Measurements from ENCODE around the gene MAP7D2. TPM values are rescaled to one million over a fixed set of nuclear protein-coding genes. Genes with fewer than 3 reads are reported as not detected.

The MAP7D2 gene
- total and polyA plus RNA-seq, 9 of the 15 experiments (the other 6 are each of a cell fraction or from before 2014, with no cell fraction given): 0.01 to 0.04 (median 0.03) TPM; not detected in 4

DNA sequence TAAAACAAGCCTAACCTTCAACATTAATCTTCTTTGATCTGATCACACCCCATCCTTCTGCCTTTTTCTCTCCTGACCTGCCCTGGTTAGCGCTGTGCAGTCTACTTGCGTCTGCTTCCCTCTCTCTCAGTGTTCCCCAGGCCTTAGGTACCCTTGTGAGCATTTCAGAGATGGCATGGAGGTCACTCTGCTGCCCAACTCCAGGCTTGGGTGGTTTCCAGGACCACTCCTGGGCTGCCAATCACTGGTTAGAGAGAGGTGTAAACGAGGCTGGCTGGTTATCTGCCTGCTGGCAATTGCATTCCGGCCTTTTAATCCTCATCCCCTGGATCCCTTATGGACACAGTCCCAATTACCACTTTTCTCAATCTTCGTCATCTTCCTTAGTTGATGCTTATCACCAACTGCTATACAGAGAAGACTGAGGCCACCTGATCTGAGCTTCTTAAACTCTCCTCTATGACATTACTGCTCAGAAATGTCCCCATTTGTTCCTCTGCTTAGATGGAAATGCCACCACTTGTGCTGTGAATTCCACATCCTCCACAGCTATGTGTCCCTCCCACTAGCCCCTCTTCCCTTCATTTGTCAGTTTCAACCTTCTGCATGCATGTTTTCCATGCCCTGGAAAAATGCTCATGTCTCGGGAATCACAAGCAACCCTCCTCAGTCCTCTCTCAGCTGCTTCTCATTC lies 96.9 kb downstream of the MAP7D2 start:
- FAIRE-seq: no peak
- H3K4me1 ChIP-seq (replicated peaks in 1 of 2; ENCODE audit: control insufficient read depth in 2 of 2, insufficient read depth in 2 of 2, low read length in 2 of 2): no peaks in the 10 kb centered on the region
- peaks cover 0 to 19% of the 10 kb centered on the region in 2 experiments; a peak in 3 of 5 replicates for H3K27me3 ChIP-seq (ENCODE audit: control insufficient read depth in 2 of 2, insufficient read depth in 2 of 2, low read length in 2 of 2)
- no peak overlapping the region for H3K9ac ChIP-seq (ENCODE audit: insufficient read depth in 1 of 2, low read depth in 2 of 2, low read length in 2 of 2)
- no peaks in the 10 kb centered on the region for H4K20me1 ChIP-seq (replicated peaks; ENCODE audit: control insufficient read depth, insufficient read depth, low read length)
- CTCF ChIA-PET (ENCODE audit: low intra/inter-chr PET ratio): no interaction called here
- no TSS peak for BruUV-seq (replicated peaks)
- H2AFZ ChIP-seq (ENCODE audit: low read depth, low read length): no peak overlapping the region
- WGBS (ENCODE audit: insufficient coverage, low coverage, missing lambda C conversion rate): 0% methylated on average over 6 of the region's 6 CpGs
- intact Hi-C loops (cut with micrococcal nuclease): no loop called here
- no peaks in the 10 kb centered on the region for H3K9me3 ChIP-seq (replicated peaks; ENCODE audit: control insufficient read depth, insufficient read depth, low read depth, low read length)
- H3K79me2 ChIP-seq (ENCODE audit: control insufficient read depth, insufficient read depth, low read length): no peaks in the 10 kb centered on the region
- no peak for DNase-seq (ENCODE audit: extremely low read depth in 1 of 4, low spot score in 3 of 4)
- POLR2A ChIA-PET: no interaction called here
- H3K4me3 ChIP-seq: no peak overlapping the region
- in situ Hi-C loops (cut with MboI): no loop called here
- H3K27ac ChIP-seq (ENCODE audit: extremely low read depth, low read depth, low read length): no peak overlapping the region
- H3K4me2 ChIP-seq (ENCODE audit: insufficient read depth, low read length): no peak overlapping the region
- H3K9me1 ChIP-seq (ENCODE audit: control insufficient read depth, insufficient read depth, low read length): no peaks in the 10 kb centered on the region
- H3K36me3 ChIP-seq (ENCODE audit: control insufficient read depth, insufficient read depth, low read length): no peaks in the 10 kb centered on the region
- no peak for ATAC-seq
- TF ChIP-seq, protein P1, sequence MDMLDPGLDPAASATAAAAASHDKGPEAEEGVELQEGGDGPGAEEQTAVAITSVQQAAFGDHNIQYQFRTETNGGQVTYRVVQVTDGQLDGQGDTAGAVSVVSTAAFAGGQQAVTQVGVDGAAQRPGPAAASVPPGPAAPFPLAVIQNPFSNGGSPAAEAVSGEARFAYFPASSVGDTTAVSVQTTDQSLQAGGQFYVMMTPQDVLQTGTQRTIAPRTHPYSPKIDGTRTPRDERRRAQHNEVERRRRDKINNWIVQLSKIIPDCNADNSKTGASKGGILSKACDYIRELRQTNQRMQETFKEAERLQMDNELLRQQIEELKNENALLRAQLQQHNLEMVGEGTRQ (CRISPR knock-in tag; IDR thresholded peaks at IDR 0.05): no peak
- TF ChIP-seq ZNF436 (CRISPR knock-in tag; IDR thresholded peaks at IDR 0.05) (no peak), CBFB (CRISPR knock-in tag; IDR thresholded peaks at IDR 0.05) (no peak), ZNF584 (CRISPR knock-in tag; IDR thresholded peaks at IDR 0.05; ENCODE audit: low read depth) (no peak), HDGF (IDR thresholded peaks at IDR 0.05) (no peak), NR2C2 (CRISPR knock-in tag; IDR thresholded peaks at IDR 0.05) (no peak), NR2C2 (tag; IDR thresholded peaks at IDR 0.05) (no peak), NR2C1 (IDR thresholded peaks at IDR 0.05) (no peak), NR2C1 (tag; IDR thresholded peaks at IDR 0.05) (no peak)
- TF ChIP-seq, protein P2, sequence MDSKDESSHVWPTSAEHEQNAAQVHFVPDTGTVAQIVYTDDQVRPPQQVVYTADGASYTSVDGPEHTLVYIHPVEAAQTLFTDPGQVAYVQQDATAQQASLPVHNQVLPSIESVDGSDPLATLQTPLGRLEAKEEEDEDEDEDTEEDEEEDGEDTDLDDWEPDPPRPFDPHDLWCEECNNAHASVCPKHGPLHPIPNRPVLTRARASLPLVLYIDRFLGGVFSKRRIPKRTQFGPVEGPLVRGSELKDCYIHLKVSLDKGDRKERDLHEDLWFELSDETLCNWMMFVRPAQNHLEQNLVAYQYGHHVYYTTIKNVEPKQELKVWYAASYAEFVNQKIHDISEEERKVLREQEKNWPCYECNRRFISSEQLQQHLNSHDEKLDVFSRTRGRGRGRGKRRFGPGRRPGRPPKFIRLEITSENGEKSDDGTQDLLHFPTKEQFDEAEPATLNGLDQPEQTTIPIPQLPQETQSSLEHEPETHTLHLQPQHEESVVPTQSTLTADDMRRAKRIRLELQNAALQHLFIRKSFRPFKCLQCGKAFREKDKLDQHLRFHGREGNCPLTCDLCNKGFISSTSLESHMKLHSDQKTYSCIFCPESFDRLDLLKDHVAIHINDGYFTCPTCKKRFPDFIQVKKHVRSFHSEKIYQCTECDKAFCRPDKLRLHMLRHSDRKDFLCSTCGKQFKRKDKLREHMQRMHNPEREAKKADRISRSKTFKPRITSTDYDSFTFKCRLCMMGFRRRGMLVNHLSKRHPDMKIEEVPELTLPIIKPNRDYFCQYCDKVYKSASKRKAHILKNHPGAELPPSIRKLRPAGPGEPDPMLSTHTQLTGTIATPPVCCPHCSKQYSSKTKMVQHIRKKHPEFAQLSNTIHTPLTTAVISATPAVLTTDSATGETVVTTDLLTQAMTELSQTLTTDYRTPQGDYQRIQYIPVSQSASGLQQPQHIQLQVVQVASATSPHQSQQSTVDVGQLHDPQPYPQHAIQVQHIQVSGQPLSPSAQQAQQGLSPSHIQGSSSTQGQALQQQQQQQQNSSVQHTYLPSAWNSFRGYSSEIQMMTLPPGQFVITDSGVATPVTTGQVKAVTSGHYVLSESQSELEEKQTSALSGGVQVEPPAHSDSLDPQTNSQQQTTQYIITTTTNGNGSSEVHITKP (IDR thresholded peaks at IDR 0.05; ENCODE audit: partially characterized antibody): no peak
- TF ChIP-seq, protein P3, sequence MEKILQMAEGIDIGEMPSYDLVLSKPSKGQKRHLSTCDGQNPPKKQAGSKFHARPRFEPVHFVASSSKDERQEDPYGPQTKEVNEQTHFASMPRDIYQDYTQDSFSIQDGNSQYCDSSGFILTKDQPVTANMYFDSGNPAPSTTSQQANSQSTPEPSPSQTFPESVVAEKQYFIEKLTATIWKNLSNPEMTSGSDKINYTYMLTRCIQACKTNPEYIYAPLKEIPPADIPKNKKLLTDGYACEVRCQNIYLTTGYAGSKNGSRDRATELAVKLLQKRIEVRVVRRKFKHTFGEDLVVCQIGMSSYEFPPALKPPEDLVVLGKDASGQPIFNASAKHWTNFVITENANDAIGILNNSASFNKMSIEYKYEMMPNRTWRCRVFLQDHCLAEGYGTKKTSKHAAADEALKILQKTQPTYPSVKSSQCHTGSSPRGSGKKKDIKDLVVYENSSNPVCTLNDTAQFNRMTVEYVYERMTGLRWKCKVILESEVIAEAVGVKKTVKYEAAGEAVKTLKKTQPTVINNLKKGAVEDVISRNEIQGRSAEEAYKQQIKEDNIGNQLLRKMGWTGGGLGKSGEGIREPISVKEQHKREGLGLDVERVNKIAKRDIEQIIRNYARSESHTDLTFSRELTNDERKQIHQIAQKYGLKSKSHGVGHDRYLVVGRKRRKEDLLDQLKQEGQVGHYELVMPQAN (IDR thresholded peaks at IDR 0.05; ENCODE audit: borderline replicate concordance): no peak
- TF ChIP-seq, protein P4, sequence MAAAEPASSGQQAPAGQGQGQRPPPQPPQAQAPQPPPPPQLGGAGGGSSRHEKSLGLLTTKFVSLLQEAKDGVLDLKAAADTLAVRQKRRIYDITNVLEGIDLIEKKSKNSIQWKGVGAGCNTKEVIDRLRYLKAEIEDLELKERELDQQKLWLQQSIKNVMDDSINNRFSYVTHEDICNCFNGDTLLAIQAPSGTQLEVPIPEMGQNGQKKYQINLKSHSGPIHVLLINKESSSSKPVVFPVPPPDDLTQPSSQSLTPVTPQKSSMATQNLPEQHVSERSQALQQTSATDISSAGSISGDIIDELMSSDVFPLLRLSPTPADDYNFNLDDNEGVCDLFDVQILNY (CRISPR knock-in tag; IDR thresholded peaks at IDR 0.05): no peak
- TF ChIP-seq, protein P5, sequence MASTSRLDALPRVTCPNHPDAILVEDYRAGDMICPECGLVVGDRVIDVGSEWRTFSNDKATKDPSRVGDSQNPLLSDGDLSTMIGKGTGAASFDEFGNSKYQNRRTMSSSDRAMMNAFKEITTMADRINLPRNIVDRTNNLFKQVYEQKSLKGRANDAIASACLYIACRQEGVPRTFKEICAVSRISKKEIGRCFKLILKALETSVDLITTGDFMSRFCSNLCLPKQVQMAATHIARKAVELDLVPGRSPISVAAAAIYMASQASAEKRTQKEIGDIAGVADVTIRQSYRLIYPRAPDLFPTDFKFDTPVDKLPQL (IDR thresholded peaks at IDR 0.05; ENCODE audit: extremely low read depth, insufficient read length): no peak
